Left ventricle myocardium superior (tissue), 1 donor: ENCODE results near the gene IGF2BP2. TPM values are rescaled to one million over a fixed set of nuclear protein-coding genes. Genes with fewer than 3 reads are reported as not detected.
A peak's percentile ranks its signal among the peaks of the same experiment; 100 is the strongest.
"Not testable (repeated sequence)": the region's sequence is repeated elsewhere in the genome, so short reads cannot be mapped to it uniquely, and the experiment has no call there.

ENCODE experiments used
- ATAC-seq: fragments of 200-7000 bp; cut with Tn5 transposase; one replicate; pipeline ENCODE4 v1.9.1; 2020; ENCODE audit warnings: mild to moderate bottlenecking, moderate library complexity
- DNase-seq: peaks from one replicate; pipeline ENCODE4 v3.0.0-alpha.2; 2020
- intact Hi-C: fragments of 100-400 bp; cut with micrococcal nuclease; formaldehyde crosslinking; loops from one replicate; pipeline ENCODE4 v1.11.0; 2022
- total RNA-seq: library from RNA; stranded (reverse); fragmentation: NEBNext Ultra II Directional; extraction: Animal tissue kit (Norgen Biotek cat#: 25700); gene quantifications from one replicate; pipeline ENCODE4 v1.2.1, GENCODE V29; 2021
- donor health status: DM: no; HTN: yes; CAD: no; lungs with severe emphysema.

IGF2BP2 gene
- total RNA-seq, 1 donor from 2014 or later = 16.7 TPM

GRCh38 chr3:185701611-185702261 is 123.1 kb downstream of the IGF2BP2 start:
- no peak for ATAC-seq
- no peak for DNase-seq
- intact Hi-C loops = no loop called here

GRCh38 chr3:185699927-185700326 is 124.9 kb downstream of the IGF2BP2 start:
- ATAC-seq (peak; percentile 54), DNase-seq (no peak)
- intact Hi-C loops = no loop called here

GRCh38 chr3:185697228-185697627 is 127.6 kb downstream of the IGF2BP2 start:
- ATAC-seq, intact Hi-C loops, DNase-seq: not testable (repeated sequence)

- ATAC-seq (no peak), DNase-seq (no peak)
- intact Hi-C loops = no loop called here
Measured at GRCh38 chr3:185696039-185696438, 128.8 kb downstream of the IGF2BP2 start.

GRCh38 chr3:185693985-185694653 is 130.7 kb downstream of the IGF2BP2 start:
- no peak for DNase-seq
- ATAC-seq = no peak
- intact Hi-C loops = no loop called here

GRCh38 chr3:185691622-185692021 is 133.2 kb downstream of the IGF2BP2 start:
- DNase-seq (no peak), ATAC-seq (no peak)
- intact Hi-C loops = no loop called here

- no peak for ATAC-seq
- intact Hi-C loops = no loop called here
- no peak for DNase-seq
Measured at GRCh38 chr3:185687271-185687878, 137.5 kb downstream of the IGF2BP2 start.

GRCh38 chr3:185685231-185686035 is 139.4 kb downstream of the IGF2BP2 start:
- ATAC-seq = no peak
- intact Hi-C loops = no loop called here
- DNase-seq = no peak

GRCh38 chr3:185680231-185680630 is 144.6 kb downstream of the IGF2BP2 start:
- ATAC-seq = no peak
- intact Hi-C loops = no loop called here

GRCh38 chr3:185678027-185678426 is 146.8 kb downstream of the IGF2BP2 start:
- no peak for ATAC-seq
- DNase-seq = no peak
- intact Hi-C loops = no loop called here

More at GRCh38 chr3:185680231-185680630, 144.6 kb downstream of the IGF2BP2 start:
- DNase-seq = no peak

- ATAC-seq (peak; percentile 41), DNase-seq (no peak)
- intact Hi-C loops = no loop called here
Measured at GRCh38 chr3:185677146-185677829, 147.6 kb downstream of the IGF2BP2 start.

- ATAC-seq (no peak), DNase-seq (no peak)
- intact Hi-C loops = no loop called here
Measured at GRCh38 chr3:185667574-185667973, 157.3 kb downstream of the IGF2BP2 start.

- DNase-seq (no peak), ATAC-seq (no peak)
- intact Hi-C loops = no loop called here
Measured at GRCh38 chr3:185663929-185664328, 160.9 kb downstream of the IGF2BP2 start.

- no peak for DNase-seq
- ATAC-seq = no peak
- intact Hi-C loops = no loop called here
Measured at GRCh38 chr3:185661772-185662171, 163.1 kb downstream of the IGF2BP2 start.

- intact Hi-C loops, ATAC-seq, DNase-seq: not testable (repeated sequence)
Measured at GRCh38 chr3:185661296-185661695, 163.5 kb downstream of the IGF2BP2 start.

- peak; percentile 58 for ATAC-seq
- intact Hi-C loops = no loop called here
- peak; percentile 81 for DNase-seq
Measured at GRCh38 chr3:185659942-185660921, 164.6 kb downstream of the IGF2BP2 start.

- intact Hi-C loops = no loop called here
- DNase-seq (no peak), ATAC-seq (peak; percentile 9)
Measured at GRCh38 chr3:185658943-185659342, 165.9 kb downstream of the IGF2BP2 start.

GRCh38 chr3:185658504-185658912 is 166.3 kb downstream of the IGF2BP2 start:
- intact Hi-C loops = no loop called here
- DNase-seq (peak; percentile 62), ATAC-seq (peak; percentile 57)
